Fibroblast of villous mesenchyme (primary cell): ENCODE measurements around the gene ALKBH2. TPM values are rescaled to one million over a fixed set of nuclear protein-coding genes. Genes with fewer than 3 reads are reported as not detected.

Source experiments
- DNase-seq: peaks from one replicate; pipeline ENCODE4 v3.0.0-alpha.2; 2010; ENCODE audit warnings: low read depth
- H3K4me3 ChIP-seq: 2 replicates; pipeline ENCODE4 v1.5.1; 2011; ENCODE audit warnings: low read depth, mild to moderate bottlenecking, low read length
- total RNA-seq: library from RNA; depleted of rRNA; stranded (reverse); fragments of >200 nt; gene quantifications from 2 replicates; pipeline ENCODE4 v1.2.3, GENCODE V29; 2012
- TF ChIP-seq, protein P1 (sequence below): IDR thresholded peaks from 2 replicates; pipeline ENCODE4 v1.5.1; 2012; ENCODE audit warnings: low read depth, mild to moderate bottlenecking, low read length; ENCODE audit not compliant: insufficient read depth

Gene ALKBH2
- total RNA-seq, 1 donor, result 16.0 TPM

DNA sequence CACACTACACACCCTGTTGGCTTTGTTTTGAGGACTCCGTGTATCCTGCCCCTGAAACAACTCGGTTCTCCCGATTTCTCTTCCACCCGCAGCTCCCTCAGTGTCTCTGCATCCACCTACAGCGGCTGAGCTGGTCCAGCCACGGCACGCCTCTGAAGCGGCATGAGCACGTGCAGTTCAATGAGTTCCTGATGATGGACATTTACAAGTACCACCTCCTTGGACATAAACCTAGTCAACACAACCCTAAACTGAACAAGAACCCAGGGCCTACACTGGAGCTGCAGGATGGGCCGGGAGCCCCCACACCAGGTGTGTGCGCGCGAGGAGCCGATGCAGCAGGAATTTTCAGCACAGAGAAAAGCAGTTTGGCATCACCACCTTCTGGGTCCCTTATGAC is 10.5 kb downstream of the ALKBH2 start:
- no peak overlapping the region for H3K4me3 ChIP-seq
- no peak for DNase-seq
- TF ChIP-seq, protein P1, sequence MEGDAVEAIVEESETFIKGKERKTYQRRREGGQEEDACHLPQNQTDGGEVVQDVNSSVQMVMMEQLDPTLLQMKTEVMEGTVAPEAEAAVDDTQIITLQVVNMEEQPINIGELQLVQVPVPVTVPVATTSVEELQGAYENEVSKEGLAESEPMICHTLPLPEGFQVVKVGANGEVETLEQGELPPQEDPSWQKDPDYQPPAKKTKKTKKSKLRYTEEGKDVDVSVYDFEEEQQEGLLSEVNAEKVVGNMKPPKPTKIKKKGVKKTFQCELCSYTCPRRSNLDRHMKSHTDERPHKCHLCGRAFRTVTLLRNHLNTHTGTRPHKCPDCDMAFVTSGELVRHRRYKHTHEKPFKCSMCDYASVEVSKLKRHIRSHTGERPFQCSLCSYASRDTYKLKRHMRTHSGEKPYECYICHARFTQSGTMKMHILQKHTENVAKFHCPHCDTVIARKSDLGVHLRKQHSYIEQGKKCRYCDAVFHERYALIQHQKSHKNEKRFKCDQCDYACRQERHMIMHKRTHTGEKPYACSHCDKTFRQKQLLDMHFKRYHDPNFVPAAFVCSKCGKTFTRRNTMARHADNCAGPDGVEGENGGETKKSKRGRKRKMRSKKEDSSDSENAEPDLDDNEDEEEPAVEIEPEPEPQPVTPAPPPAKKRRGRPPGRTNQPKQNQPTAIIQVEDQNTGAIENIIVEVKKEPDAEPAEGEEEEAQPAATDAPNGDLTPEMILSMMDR, result no peak

DNA sequence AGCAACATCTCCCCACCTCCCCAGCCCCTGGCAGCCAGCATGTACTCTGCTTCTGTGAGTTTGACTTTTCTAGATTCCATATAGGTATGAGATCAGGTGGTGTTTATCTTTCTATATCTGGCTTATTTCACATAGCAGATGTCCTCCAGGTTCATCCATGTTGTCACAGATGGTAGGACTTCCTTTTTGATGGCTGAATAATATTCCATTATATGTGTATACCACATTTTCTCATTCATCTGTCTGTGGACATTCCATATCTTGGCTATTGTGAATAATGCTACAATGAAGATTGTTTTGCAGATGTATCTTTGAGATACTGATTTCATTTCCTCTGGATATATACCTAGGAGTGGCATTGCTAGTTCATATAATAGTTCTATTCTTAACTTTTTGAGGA is 18.4 kb downstream of the ALKBH2 start:
- H3K4me3 ChIP-seq, result no peak overlapping the region
- TF ChIP-seq, protein P1, result no peak
- DNase-seq, result no peak

DNA sequence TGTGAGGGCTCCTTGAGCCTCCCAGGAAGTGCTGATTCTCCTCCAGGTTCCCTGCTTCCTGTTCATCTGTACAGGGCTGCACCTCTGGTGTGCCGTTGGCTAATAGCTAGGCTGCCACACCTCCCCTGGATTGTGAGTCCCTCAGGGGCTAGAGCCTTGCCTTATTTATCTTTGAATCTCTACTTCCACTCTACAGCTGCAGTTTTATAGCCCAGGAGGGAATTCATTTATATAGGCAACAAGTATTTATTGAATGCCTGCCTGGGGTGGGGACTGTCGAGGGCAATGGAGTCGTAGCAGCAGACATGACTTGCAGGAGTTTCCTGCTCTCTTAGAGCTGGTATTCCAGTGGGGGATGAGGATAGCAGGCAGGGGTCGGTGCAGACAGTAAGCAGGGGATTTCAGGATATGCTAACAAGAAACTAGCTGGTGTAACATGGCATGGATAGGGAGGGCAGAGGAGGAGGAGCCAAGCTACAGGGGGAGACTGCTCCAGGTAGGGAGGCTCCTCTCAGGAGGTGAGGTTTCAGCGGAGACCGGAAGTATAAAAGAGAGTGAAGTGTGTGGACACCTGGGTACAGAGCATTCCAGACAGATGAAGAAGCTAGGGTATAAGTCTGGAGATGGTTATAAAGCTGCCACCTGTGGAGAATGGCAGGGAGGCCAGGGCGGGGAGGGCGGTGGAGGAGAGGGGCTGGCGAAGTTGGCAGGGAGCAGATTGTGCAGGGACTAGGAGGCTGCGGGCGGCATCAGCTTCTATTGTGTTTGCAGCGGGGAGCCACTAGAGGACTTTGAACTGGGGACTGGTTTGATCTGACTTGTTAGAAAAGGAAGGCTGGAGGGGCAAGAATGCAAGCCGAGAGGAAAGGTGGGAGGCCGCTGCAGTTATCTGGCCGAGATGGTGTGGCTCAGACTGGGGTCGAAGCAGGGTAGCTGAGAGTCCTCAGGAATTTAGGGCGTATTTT is 23.7 kb downstream of the ALKBH2 start:
- no peak for DNase-seq
- no peak overlapping the region for H3K4me3 ChIP-seq
- TF ChIP-seq, protein P1, result no peak

DNA sequence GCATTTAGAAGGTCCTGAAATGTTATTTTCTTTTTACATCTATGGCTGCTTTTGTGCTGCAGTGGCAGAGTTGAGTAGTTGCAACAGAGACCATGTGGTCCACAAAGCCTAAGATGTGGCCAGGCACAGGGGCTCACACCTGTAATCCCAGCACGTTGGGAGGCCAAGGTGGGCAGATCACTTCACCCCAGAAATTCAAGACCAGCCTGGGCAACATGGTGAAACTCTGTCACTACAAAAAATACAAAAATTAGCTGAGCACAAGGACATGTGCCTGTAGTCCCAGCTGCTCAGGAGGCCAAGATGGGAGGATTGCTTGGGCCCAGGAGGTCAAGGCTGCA is 27.4 kb downstream of the ALKBH2 start:
- H3K4me3 ChIP-seq, result no peak overlapping the region
- TF ChIP-seq, protein P1, result no peak
- no peak for DNase-seq

DNA sequence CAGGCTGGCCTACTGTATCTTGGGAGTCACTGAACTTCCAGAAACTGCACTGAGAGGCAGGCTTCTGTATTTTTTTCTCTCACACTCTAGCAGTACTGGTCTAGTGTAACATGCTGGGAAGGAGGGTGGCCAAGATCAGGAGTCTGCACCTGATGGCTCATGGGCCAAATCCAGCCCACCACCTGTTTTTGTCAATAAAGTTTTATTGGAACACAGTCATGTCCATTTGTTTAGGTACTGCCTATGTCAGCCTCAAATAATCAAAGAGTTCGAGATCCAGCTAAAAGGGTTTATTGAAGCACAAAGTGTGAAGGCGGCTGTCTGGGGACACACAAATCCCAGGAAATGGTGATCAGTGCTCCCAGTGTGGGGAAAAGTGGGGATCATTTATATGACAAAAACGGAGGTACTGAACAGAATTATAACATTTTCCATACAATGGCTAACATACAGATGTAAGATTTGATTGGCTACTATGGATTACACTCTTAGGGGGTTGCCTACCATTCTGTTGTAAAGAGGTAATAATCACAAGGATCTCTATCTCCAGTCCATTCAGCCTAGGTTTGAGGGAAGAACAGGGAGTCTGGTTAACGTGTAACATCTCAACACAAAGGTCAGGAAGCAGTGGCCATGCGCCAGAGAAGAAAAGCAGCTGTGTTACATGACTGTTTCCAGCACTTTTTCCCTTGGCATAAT is 28.0 kb downstream of the ALKBH2 start:
- no peak overlapping the region for H3K4me3 ChIP-seq
- DNase-seq, result no peak
- TF ChIP-seq, protein P1, result no peak

DNA sequence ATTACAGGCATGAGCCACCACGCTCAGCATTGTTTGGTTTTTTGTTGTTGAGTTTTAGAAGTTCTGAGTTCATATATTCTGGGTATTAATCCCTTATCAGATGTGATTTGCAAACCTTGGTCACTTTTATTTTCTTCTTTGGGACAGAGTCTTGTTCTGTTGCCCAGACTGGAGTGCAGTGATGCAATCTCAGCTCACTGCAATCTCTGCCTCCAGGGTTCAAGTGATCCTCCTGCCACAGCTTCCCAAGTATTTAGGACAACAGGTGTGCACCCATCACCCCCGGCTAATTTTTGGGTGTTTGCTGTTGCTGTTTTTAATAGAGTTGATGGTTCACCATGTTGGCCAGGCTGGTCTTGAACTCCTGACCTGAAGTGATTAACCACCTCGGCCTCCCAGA is 29.1 kb downstream of the ALKBH2 start:
- DNase-seq, result no peak
- no peak overlapping the region for H3K4me3 ChIP-seq
- TF ChIP-seq, protein P1, result no peak
